Hepatocyte (in vitro differentiated cells): Measurements from ENCODE around the gene TRAF5.

ENCODE experiments used
- EZH2phosphoT487 ChIP-seq: fragments of 200-600 bp; sonication (generic); IDR thresholded peaks from one replicate; pipeline ENCODE4 v1.6.1; 2018; ENCODE audit warnings: antibody characterized with exemption, mild to moderate bottlenecking, low read depth, moderate library complexity; ENCODE audit not compliant: unreplicated experiment, severe bottlenecking
- TF ChIP-seq, protein P1 (sequence below): fragments of 200-600 bp; sonication (generic); IDR thresholded peaks from 2 replicates; pipeline ENCODE4 v1.5.1; 2016; ENCODE audit warnings: antibody characterized with exemption, mild to moderate bottlenecking; ENCODE audit not compliant: poor library complexity

DNA sequence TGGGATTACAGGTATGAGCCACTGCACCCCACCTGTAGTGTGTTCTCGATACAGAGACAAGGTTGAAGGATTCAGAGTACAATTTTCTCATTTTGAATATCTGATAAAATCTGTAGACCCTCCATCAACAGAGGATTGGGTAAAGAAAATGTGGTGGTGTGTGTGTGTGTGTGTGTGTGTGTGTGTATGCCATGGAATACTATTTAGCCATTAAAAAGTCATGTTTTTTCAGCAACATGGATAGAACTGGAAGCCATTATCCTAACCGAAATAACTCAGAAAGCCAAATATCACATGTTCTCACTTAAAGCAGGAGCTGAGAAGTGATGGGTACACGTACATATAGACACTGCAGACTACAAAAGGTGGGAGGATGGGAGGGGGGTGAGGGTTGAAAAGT lies 57.9 kb downstream of the TRAF5 start:
- TF ChIP-seq, protein P1, sequence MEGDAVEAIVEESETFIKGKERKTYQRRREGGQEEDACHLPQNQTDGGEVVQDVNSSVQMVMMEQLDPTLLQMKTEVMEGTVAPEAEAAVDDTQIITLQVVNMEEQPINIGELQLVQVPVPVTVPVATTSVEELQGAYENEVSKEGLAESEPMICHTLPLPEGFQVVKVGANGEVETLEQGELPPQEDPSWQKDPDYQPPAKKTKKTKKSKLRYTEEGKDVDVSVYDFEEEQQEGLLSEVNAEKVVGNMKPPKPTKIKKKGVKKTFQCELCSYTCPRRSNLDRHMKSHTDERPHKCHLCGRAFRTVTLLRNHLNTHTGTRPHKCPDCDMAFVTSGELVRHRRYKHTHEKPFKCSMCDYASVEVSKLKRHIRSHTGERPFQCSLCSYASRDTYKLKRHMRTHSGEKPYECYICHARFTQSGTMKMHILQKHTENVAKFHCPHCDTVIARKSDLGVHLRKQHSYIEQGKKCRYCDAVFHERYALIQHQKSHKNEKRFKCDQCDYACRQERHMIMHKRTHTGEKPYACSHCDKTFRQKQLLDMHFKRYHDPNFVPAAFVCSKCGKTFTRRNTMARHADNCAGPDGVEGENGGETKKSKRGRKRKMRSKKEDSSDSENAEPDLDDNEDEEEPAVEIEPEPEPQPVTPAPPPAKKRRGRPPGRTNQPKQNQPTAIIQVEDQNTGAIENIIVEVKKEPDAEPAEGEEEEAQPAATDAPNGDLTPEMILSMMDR: no peak
- no peak for TF ChIP-seq EZH2phosphoT487
